K562 (cell line): Measurements from ENCODE around the gene YPEL3. TPM values are rescaled to one million over a fixed set of nuclear protein-coding genes. Genes with fewer than 3 reads are reported as not detected.

Experiments used
- BRCA1 ChIP-seq, 2 experiments: fragments of 450-650 bp in 1 of 2; sonication (generic) in 1 of 2; formaldehyde crosslinking in 1 of 2; IDR thresholded peaks; 2 replicates each; pipeline versions ENCODE4 v1.5.0 to v1.6.1; 2017 to 2020; ENCODE audit warnings: mild to moderate bottlenecking in 1 of 2, missing genetic modification reagents in 1 of 2
- CC2D1A ChIP-seq: fragments of 450-650 bp; IDR thresholded peaks from 2 replicates; pipeline ENCODE4 v1.6.1; 2017; ENCODE audit warnings: mild to moderate bottlenecking
- CXXC5 ChIP-seq: fragments of 250-450 bp; sonication (Bioruptor Pico); IDR thresholded peaks from 2 replicates; pipeline ENCODE4 v1.8.0; 2022; ENCODE audit warnings: inconsistent platforms, mild to moderate bottlenecking, moderate library complexity
- EGR1 ChIP-seq: fragments of 450-650 bp; conservative IDR thresholded peaks from 2 replicates; pipeline ENCODE4 v1.6.1; 2017; ENCODE audit warnings: mild to moderate bottlenecking
- HEY1 ChIP-seq: fragments of 250-450 bp; sonication (Bioruptor Pico); IDR thresholded peaks from 2 replicates; pipeline ENCODE4 v1.5.0; 2020; ENCODE audit warnings: mild to moderate bottlenecking, moderate library complexity, borderline replicate concordance
- JUND ChIP-seq, 2 experiments: IDR thresholded peaks; 2 replicates in 1 of 2; 3 replicates in 1 of 2; pipeline ENCODE4 v1.6.1; 2011; ENCODE audit warnings: borderline replicate concordance in 2 of 2, low read depth in 2 of 2, low read length in 2 of 2, improper control_type of control experiment in 1 of 2, missing biosample characterization in 1 of 2, missing genetic modification characterization in 1 of 2, missing genetic modification reagents in 1 of 2
- MBD1 ChIP-seq: fragments of 250-450 bp; sonication (Bioruptor Pico); IDR thresholded peaks from 2 replicates; pipeline ENCODE4 v1.8.0; 2022; ENCODE audit warnings: inconsistent platforms
- MCM5 ChIP-seq: fragments of 450-650 bp; IDR thresholded peaks from 2 replicates; pipeline ENCODE4 v1.6.1; 2016; ENCODE audit warnings: low read depth
- NCOA2 ChIP-seq, 2 experiments: fragments of 450-650 bp; IDR thresholded peaks; 2 replicates each; pipeline ENCODE4 v1.6.1; 2018; ENCODE audit warnings: mild to moderate bottlenecking in 2 of 2, moderate library complexity in 1 of 2; ENCODE audit not compliant: partially characterized antibody in 2 of 2
- PCBP1 ChIP-seq: fragments of 200-400 bp; formaldehyde crosslinking; IDR thresholded peaks from 2 replicates; pipeline ENCODE4 v1.6.1; 2018; ENCODE audit warnings: mild to moderate bottlenecking, low read depth, low read length; ENCODE audit not compliant: poor library complexity, severe bottlenecking
- PHF21A ChIP-seq: fragments of 450-650 bp; IDR thresholded peaks from 2 replicates; pipeline ENCODE4 v1.6.1; 2017; ENCODE audit warnings: low read depth, borderline replicate concordance
- POLR2A ChIP-seq: fragments of 450-650 bp; conservative IDR thresholded peaks from 2 replicates; pipeline ENCODE4 v1.6.1; 2016
- POLR2H ChIP-seq: IDR thresholded peaks from 2 replicates; pipeline ENCODE4 v1.6.1; 2016; ENCODE audit warnings: missing genetic modification characterization, low read depth, mild to moderate bottlenecking, control low read depth, missing compliant biosample characterization, moderate library complexity
- PRMT5 ChIP-seq: sonication (generic); formaldehyde crosslinking; IDR thresholded peaks from 2 replicates; pipeline ENCODE4 v1.5.0; 2020; ENCODE audit warnings: missing genetic modification reagents
- RFX1 ChIP-seq: fragments of 450-650 bp; IDR thresholded peaks from 2 replicates; pipeline ENCODE4 v1.6.1; 2016; ENCODE audit warnings: mild to moderate bottlenecking, moderate library complexity
- SIRT6 ChIP-seq: IDR thresholded peaks from one replicate; pipeline ENCODE4 v1.6.1; 2012; ENCODE audit warnings: low read depth, mild to moderate bottlenecking, control low read depth, inconsistent platforms, low read length, moderate library complexity
- THAP12 ChIP-seq: fragments of 250-450 bp; sonication (Bioruptor Pico); IDR thresholded peaks from 2 replicates; pipeline ENCODE4 v1.9.0; 2021; ENCODE audit warnings: mild to moderate bottlenecking, inconsistent platforms
- ZFP36 ChIP-seq: fragments of 150-350 bp; IDR thresholded peaks from 2 replicates; pipeline ENCODE4 v1.6.1; 2018; ENCODE audit warnings: low read length, low read depth; ENCODE audit not compliant: partially characterized antibody
- polyA plus RNA-seq, 8 experiments: library from polyadenylated mRNA; depleted of rRNA in 4 of 8; stranded (reverse) in 5 of 8; unstranded in 3 of 8; fragments of >200 nt; fragmentation: Nextera tagmentation in 2 of 8; fragmentation: Illumina TruSeq in 1 of 8; extraction: Ambion mirVana in 2 of 8; extraction: Trizol in 1 of 8; gene quantifications; 2 replicates each; pipeline versions ENCODE4 v1.2.1 to v1.2.3, GENCODE V29; 2011 to 2014; ENCODE audit warnings: inconsistent platforms in 1 of 8, missing spikeins in 1 of 8
- total RNA-seq, 7 experiments: library from RNA; depleted of rRNA in 6 of 7; stranded (reverse); fragments of >200 nt in 6 of 7; fragmentation: Illumina TruSeq in 2 of 7; extraction: Trizol in 2 of 7; gene quantifications; 2 replicates each; pipeline versions ENCODE4 v1.2.1 to v1.2.3, GENCODE V29; 2011 to 2021; ENCODE audit warnings: low replicate concordance in 1 of 7
- TF ChIP-seq, protein P1 (sequence below): fragments of 250-450 bp; sonication (Bioruptor Pico); IDR thresholded peaks from 2 replicates; pipeline ENCODE4 v1.4.0; 2020; ENCODE audit warnings: mild to moderate bottlenecking
- TF ChIP-seq, protein P2 (sequence below): sonication (generic); formaldehyde crosslinking; IDR thresholded peaks from 2 replicates; pipeline ENCODE4 v1.8.1; 2023; ENCODE audit warnings: mild to moderate bottlenecking, missing genetic modification reagents

YPEL3 gene
- total and polyA plus RNA-seq, 9 of the 15 experiments (the other 6 are each of a cell fraction or from before 2014, with no cell fraction given) = 0.41 to 15.0 (median 2.9) TPM

- TF ChIP-seq, protein P1, sequence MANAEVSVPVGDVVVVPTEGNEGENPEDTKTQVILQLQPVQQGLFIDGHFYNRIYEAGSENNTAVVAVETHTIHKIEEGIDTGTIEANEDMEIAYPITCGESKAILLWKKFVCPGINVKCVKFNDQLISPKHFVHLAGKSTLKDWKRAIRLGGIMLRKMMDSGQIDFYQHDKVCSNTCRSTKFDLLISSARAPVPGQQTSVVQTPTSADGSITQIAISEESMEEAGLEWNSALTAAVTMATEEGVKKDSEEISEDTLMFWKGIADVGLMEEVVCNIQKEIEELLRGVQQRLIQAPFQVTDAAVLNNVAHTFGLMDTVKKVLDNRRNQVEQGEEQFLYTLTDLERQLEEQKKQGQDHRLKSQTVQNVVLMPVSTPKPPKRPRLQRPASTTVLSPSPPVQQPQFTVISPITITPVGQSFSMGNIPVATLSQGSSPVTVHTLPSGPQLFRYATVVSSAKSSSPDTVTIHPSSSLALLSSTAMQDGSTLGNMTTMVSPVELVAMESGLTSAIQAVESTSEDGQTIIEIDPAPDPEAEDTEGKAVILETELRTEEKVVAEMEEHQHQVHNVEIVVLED (CRISPR knock-in tag) = peak; percentile 39; the same call in 1 of the 2 replicates
- peak; percentile 5 for TF ChIP-seq ZFP36
- no peak for TF ChIP-seq BRCA1 (IDR thresholded peaks at IDR 0.05)
- TF ChIP-seq BRCA1 (CRISPR knock-in tag; IDR thresholded peaks at IDR 0.05) = no peak
- TF ChIP-seq MCM5 = no peak
- peak; percentile 71 for TF ChIP-seq POLR2A
- TF ChIP-seq POLR2H (tag) = 0 out of 2 replicates have a peak, but pooled peaks have one; percentile 27
- no peak for TF ChIP-seq NCOA2 (IDR thresholded peaks at IDR 0.05; ENCODE audit: partially characterized antibody in 2 of 2)
- TF ChIP-seq PRMT5 (CRISPR knock-in tag) = no peak
- TF ChIP-seq MBD1 (CRISPR knock-in tag) = peak; percentile 87; the same call in 1 of the 2 replicates
- no peak for TF ChIP-seq PHF21A
- TF ChIP-seq PCBP1 = no peak
- TF ChIP-seq SIRT6 = no peak
- TF ChIP-seq JUND (IDR thresholded peaks at IDR 0.05; ENCODE audit: borderline replicate concordance, low read depth, low read length) = no peak
- TF ChIP-seq JUND (tag; IDR thresholded peaks at IDR 0.05; ENCODE audit: borderline replicate concordance, low read depth, low read length) = no peak
- no peak for TF ChIP-seq RFX1
- TF ChIP-seq CXXC5 (CRISPR knock-in tag) = peak; percentile 79
- TF ChIP-seq CC2D1A = no peak
- TF ChIP-seq THAP12 (CRISPR knock-in tag) = 0 out of 2 replicates have a peak, but pooled peaks have one; percentile 16
- TF ChIP-seq EGR1 = no peak
- TF ChIP-seq, protein P2, sequence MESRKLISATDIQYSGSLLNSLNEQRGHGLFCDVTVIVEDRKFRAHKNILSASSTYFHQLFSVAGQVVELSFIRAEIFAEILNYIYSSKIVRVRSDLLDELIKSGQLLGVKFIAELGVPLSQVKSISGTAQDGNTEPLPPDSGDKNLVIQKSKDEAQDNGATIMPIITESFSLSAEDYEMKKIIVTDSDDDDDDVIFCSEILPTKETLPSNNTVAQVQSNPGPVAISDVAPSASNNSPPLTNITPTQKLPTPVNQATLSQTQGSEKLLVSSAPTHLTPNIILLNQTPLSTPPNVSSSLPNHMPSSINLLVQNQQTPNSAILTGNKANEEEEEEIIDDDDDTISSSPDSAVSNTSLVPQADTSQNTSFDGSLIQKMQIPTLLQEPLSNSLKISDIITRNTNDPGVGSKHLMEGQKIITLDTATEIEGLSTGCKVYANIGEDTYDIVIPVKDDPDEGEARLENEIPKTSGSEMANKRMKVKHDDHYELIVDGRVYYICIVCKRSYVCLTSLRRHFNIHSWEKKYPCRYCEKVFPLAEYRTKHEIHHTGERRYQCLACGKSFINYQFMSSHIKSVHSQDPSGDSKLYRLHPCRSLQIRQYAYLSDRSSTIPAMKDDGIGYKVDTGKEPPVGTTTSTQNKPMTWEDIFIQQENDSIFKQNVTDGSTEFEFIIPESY = no peak; the same call in 1 of the 2 replicates
- no peak for TF ChIP-seq HEY1 (CRISPR knock-in tag)
Measured at GRCh38 chr16:30096105-30096861, at the start of gene YPEL3 (continued).
